ENCODE measurements around the gene ITPRID2.
A peak's percentile ranks its signal among the peaks of the same experiment; 100 is the strongest.
"Not testable (repeated sequence)": the region's sequence is repeated elsewhere in the genome, so short reads cannot be mapped to it uniquely, and the experiment has no call there.

The ITPRID2 gene

DNA sequence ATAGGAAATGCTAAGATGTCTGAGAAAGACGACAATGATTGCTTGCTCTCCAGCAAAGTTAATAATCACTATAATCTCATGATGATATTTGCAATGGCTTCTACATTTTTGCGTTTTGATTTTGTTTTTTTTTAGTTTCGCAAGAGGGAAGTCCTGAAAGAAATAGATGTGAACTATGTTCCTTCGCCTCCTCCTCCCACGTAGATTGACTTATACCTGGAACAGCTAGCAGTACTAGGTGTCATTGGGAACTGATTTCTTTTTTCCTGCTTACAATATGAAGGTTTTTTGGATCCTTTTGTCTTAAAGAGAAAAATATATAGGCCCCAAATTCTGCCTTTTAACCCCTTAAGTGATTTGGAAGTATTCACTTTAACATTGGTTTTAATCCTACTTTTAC lies 26.7 kb downstream of the ITPRID2 start:
- DNase-seq: no peak

DNA sequence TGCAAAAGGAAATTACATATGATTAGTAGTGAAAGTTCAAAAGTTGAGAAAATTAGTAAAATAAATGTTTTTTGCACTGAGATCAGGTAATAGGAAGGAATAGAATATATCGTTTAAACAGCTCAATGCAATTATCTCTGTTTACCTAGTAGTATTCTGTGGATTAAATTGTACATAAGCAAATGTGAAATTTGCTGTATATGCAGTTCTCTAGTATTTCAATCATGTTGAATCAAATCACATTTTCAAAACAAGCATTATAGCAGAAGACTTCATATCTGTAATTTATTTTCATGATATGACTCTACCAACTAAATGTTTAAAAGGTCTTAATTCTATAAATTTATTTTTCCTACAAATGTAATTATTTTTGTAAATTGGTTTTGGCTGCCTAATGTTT lies 31.6 kb downstream of the ITPRID2 start:
- no peak for DNase-seq

DNA sequence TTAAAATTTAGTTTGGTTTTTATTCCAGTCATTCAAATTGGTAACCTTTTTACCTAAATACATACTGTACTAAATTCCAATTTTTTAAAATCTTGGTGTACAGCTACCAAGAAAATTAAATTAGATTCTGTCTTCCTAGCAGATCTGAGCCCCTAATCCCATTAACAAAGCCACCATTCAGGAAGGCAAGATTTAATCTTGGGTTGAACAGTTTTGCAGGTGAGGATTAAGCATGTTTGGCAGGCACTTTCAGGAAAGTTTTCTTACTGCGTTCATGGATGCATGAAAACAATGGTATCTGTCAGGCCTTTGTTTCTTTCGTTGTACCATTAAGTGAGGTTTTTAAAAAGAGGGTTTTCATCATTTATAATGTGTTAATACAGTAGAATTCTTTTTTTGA lies 32.8 kb downstream of the ITPRID2 start:
- no peak for DNase-seq

DNA sequence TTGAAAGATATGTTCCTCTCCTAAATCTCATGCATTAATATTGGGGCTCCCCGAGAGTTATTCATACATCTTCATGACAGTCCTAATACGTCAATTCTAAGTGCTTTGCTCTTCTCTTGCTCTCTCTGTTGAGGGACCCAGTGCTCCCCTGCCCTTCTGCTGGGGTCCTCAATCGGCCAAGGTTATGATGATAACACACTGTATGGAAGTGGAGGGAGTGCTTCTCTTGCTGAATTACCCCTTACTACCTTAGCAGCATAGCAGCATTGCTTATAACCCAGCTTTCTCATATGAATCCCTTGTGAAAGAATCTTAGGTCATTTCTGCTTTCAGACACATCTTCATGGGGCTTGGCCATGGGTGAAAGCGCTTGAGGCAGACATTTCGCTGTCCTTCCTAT lies 43.2 kb downstream of the ITPRID2 start:
- DNase-seq: no peak

DNA sequence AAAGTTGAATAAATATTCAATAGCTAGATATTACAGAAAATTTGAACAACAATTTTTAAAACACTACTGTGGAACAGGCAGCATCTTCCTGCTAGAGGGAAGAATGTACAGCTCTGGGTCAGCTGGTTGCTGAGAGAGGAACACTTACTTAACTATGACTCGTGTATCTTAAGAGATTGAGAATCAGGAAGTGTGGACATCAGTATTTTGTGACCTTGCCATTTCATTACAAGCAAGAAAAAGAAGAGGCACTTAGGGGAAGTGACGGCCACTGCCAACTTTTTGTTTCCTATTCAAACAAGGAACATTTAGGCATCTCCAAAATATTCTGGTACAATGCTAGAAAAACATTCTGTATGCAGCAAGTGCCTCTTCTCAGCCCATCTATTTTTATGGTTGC lies 45.9 kb downstream of the ITPRID2 start:
- no peak for DNase-seq

DNA sequence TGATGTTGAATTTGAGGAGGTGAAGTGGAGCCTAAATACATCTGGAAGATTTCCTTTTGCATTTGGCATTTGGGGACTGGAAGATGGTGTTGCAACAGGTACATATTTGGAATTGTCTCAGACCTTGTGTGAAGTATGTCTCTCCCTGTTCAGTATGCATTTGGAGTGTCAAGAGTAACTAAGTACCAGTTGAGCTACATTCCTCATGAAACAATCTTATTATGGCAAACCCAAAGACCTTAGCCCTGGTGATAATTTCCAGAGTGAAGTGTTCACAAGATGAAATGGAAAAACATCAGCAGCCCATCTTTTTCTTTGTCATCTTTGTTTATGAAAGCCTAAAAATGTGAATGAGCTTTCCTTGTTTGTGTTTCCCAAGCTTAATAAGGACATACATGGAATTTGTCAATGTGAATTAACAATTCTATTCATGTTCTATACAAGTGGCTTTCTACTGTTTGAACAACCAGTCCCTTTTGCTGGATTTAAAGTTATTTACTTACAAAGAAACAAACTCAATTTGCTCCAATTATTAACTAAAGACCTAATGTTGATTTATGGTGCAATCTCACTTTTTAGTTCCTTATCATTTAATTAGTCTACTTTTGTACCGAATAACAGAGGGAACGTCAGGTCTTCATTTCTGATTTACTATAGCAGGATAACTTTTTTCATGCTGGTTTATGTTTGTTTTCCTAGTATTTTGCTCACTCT lies 52.0 kb downstream of the ITPRID2 start:
- no peak for DNase-seq

DNA sequence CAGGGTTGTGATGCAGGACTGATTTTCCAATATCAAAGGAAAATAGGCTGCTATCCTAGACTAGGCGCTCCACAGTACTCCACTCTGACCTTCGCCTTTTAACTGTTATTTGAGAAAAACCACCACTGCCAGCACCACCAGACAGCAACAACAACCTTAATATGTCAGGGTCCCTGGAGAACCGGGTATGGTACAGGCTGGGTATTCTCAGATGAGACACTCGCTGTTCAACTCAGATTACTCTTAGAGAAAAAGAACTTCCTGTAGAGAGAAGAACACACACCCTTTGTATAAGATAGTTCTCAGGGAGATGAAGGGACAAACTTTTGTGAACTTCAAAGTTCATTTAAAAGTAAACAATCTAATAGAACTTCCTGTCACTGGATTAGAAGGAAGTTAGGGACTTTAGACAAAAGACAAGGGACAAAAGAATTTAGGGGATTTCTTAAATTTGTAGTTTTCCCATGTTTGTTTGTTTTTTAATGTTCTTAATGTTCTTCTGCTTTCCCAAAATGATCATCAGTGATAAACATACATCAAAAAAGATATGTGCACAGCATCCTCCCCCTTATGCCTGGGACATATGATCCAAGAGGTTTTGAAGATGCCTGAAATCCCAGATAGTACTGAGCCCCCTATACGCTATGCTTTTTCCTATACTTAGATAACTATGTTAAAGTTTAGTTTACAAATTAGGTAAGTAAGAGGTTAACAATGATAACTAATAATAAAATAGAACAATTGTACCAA lies 52.8 kb downstream of the ITPRID2 start:
- DNase-seq: no peak

DNA sequence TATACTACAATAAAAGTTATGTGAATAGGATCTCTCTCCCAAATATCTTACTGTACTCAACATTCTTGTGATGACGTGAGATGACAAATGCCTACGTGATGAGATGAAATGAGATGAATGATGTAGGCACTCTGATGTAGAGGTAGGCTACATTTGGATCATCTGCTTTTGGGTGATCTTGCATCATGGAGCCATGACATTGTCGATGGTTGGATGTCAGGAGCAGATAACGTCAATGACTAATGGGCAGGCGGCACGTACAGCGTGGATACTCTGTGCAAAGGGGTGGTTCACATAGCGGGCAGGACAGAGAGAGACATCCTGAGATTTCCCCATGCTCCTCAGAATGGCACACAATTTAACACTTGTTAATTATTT lies 53.4 kb downstream of the ITPRID2 start:
- no peak for DNase-seq

DNA sequence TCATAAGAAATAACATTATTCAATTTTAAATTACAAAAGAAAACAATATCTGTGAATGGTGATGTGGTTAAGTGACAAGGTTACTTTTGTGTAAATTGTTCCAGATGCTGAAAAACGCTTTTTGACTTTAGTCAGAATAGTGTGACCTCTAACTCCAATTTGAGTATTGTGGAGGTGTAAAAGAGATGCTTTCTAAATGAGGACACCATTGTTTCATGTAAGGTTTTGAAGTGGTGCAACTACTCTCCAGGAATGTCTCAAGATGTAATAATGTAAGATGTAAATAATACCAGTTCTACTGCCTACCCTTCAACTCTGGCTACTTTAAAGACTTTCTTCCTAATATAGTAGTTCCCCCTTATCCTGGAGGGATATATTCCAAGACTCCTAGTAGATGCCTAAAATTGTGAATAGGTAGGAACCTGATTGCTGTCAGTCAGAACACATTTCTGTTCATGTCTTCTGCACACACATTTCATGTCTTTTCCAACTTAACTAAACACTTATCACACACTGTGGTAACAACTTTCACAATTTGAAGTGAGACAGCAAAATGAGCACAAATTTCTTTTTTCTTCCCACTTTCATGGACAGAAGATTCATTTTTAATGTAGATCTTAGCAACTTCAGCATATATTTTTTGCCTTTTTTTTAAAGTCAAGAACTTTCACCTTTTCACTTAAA lies 55.1 kb downstream of the ITPRID2 start:
- DNase-seq: no peak

DNA sequence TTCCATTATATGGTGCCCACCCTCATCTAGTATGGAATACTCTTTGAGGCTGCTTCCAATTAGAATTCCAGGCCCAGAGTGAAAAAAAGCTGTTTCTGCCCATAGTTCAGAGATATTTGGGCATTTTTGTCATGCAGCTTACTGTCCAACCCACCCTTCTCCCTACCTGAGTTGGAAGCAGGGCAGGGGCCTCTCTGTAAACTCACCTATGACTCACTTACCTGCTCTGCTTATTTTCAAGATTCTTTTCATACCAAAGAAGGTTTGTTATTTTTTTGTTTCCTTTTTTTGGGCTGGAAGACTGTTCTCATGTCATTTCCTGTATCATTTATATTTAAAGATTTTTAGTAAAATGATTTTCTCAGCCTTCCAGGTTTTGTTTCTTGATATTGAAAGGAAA lies 55.7 kb downstream of the ITPRID2 start:
- no peak for DNase-seq

DNA sequence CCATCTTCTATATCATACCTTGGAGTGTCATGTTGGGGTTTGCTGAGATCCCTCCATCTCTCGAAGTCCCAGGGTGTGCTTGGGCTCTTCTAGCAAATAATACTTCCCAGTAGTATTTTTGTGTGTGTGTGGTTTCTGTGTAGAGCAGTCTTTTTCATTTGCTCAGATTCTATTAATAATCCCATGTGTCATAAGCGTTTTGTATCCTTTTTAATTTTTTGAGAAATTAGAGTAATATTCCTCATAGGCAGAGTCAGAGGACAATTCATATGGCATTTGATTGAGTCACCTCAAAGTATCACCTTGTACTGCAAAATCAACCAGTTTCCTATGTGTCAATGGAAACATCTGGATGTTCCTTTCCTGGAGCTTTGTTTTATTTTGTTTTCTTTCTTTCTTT lies 56.7 kb downstream of the ITPRID2 start:
- DNase-seq: no peak

DNA sequence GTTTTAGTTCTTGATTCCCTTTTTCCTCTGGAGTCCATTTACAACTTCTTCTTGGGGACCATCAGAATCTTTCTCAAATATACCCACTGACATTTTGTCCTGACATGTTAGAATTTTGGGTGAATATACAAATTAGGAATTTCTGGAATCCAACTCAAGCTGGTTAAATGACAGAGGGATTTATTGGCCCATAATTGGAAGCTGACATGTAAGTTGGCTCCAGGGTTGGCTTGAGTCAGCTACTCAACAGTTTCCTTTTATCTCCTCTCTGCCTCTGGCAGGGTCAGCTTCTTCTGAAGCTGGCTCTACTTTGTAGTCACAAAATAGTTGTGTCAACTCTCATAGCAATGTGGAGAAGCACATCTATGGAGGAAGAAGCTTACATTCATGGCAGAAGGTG lies 57.5 kb downstream of the ITPRID2 start:
- DNase-seq: no peak

DNA sequence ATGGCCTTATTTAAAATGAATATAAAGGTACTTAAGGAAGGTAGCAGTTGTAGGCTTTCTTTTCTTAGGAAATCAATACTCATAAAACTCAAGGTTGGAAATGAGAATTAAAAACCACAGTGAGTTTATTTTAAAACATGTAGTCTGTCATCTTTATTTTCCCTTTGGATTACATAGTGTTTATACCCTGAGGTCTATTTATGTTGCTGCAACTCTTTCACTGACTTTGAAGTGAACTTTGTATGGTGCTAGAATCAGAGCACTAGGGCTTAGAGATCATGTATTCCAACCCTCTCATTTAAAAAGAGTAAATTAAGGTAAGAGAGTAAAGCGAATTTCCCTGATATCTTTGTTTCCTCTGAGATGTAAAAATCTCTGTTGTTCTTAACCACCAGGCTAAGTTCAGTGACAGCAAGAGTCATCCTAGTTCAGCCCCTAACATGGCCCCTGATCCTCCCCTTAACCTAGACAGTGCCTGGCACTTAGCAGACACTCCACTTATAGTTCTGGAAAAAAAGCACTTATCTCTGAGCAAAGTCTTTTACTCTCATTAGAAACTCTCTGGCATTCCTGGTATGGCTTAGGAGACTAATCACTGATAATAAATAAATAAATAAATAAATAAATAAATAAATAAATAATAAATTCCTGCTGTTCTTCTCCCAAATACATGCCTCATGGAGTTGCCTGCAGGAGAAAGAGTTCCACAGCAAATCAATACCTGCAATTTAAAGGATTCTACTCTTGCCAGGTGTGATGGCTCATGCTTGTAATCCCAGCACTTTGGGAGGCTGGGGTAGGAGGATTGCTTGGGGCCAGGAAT lies 61.1 kb downstream of the ITPRID2 start:
- no peak for DNase-seq

DNA sequence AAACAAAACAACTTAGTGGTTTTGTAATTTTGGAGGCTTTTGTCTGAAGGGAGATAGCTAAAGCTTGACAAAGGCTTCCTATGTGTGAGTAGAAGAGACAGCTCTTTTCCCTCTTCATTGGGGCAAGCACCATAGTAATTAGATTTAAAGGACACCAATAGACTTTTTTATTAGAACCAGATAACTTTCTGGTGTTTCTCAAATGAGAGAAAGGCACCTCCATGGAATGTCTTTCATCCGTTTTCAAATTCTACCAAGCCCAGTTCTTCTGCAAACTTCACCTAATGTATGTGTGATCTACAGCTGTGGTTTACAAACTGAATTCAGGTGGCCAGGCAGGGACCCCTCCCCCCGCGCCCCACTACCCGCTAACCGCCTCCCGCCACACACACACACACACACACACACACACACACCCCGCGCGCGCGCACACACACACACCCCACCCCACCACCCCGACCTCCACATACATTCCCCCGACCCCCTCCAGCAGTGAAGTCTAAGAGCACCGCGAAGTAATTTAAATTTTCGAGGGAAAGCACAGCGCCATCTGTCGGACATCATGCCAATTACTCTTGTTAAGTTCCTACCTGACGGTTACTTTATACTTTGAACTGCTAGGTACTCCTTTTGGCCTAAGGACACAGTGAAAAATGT lies 62.5 kb downstream of the ITPRID2 start:
- peak; percentile 57 for DNase-seq

DNA sequence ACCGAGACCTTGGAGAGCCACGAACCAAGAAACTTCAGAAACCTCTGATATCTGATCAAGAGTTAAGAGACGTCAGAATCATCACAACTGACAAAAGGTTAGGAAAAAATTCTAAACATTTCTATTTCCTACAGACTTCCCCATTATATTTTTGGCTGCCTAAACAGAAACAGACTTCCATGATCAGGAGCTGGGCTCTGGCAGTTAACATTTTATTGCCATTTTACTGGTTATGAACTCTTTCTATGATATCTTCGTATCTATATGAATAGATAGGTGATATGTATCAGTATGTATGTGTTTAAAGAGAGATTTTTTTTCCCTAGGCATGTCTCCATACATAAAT lies 63.0 kb downstream of the ITPRID2 start:
- DNase-seq: no peak

DNA sequence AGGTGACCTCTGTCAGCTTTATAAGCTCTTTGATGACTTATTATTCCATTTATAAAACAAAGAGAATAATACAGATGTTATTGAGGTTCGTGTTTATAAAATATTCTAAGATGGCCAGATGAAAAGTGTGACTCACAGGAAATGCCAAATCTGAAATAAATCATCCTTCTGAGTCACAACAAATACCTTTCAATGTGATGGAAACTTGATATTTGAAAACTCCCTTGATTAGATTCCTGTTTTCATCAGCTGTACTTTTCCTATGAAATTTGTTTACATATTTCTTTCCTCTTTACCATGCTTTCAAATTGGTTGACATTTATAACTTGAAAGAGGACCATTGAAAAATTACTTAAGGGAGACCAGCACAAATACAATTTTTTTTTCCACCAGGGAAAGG lies 63.5 kb downstream of the ITPRID2 start:
- no peak for DNase-seq

DNA sequence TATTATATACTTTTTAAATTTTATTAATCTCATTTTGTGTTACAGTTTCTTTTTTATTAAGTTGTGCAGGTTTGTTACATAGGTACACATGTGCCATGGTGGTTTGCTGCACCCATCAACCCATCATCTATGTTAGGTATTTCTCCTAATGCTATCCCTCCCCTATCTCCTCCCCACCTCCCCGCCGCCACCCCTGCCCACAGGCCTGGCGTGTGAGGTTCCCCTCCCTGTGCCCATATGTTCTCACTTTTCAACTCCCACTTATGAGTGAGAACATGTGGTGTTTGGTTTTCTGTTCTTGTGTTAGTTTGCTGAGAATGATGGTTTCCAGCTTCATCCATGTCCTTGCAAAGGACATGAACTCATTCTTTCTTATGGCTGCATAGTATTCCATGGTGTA lies 64.3 kb downstream of the ITPRID2 start:
- not testable (repeated sequence) for DNase-seq

DNA sequence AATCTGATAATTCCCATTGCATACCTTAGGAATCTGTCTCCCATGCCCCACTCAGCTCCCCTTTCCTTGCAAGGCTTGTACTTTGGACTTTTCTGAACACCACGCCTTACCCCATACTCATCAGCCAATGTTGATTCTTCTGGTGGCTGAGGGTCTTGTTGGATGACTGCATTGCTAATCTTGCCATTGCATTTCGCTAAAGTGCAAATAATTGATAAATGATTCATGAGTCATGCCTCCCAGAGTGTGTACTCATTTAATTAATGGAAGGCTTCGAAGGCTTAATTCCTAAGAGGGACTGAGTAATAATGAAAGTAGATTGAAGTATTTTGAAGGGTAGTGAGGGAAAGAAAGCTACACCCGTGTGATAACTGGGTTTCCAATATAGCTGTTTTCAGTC lies 66.1 kb downstream of the ITPRID2 start:
- no peak for DNase-seq

DNA sequence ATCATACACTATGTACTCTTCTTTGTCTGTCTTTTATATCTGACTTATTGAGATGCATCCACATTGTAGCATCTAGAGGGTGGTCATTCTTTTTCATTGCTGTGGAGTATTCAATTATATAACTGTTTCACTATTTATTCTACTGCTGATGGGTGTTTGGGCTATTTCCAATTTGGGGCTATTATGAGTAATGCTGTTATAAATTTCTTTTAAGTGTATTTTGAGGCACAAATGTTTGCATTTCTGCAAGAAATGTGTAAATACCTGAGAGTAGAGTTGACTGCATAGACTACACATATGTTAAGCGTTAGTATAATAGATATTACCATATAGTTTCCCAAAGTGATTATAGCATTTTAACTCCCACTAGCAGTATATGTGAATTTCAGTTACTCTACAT lies 67.2 kb downstream of the ITPRID2 start:
- no peak for DNase-seq

DNA sequence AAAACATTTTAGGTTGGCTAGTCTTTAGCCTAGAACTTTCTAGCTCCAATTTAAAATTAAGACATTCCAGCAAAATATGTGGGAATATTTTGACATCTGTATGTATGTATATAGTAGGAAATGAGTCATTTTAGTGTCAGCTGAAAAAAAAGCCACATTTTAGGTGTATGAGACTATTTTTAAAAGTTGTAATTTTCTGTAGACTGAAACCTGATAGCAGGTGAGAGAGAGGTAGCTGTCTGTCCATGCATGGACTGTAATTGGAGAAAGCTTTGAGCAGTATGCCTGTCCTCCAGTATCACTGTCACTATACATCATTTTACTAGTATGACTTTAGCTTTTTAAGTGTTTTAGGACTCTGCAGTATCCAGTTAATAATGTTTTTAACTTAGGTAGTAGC lies 68.0 kb downstream of the ITPRID2 start:
- no peak for DNase-seq

DNA sequence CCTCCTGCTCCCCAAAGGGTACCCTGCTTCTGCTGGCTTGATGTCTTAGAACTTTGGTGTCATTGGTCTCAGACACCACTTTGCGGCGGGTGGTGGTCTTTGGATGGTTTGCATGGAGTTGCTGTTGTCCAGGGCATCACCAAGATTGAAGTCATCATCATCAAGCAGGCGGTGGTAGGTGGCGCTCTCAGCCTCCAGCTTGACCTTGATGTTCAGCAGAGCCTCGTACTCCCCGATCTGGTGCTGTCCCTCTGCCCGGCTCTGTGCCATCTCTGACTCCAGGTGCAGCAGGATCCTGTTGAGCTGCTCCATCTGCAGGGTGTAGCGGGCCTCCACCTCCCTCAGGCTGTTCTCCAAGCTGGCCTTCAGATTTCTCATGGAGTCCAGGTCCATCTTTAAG lies 69.6 kb downstream of the ITPRID2 start:
- not testable (repeated sequence) for DNase-seq

DNA sequence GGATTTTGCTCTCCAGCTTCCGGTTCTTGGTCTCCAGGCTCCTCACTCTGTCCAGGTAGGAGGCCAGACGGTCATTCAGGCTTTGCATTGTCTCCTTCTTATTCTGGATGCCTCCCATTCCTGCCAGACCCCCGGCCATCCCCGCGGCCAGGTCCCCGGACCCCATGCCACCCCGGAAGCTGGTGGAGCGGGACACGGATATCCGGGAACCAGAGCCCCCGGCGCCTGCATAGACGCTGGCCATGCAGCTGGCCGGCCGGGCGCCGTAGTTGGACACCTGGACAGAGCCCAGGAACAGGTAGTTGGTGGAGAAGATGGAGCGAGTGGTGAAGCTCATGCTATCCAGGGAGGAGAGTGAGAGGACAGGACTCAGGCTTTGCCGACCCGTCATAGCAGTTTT lies 70.6 kb downstream of the ITPRID2 start:
- DNase-seq: no peak

Data from activated CD4-positive, alpha-beta T cell treated with anti-CD3 and anti-CD28 coated beads, Interleukin-2, amount 50 U/mL, for 1 hour (primary cell).